Lower leg skin (tissue), 4 donors: ENCODE data around the gene KCTD5. TPM values are rescaled to one million over a fixed set of nuclear protein-coding genes. Genes with fewer than 3 reads are reported as not detected.

Experiments
- DNase-seq, 2 donors: peaks; one replicate each; pipeline ENCODE4 v3.0.0-alpha.2; 2019; ENCODE audit warnings: low spot score in 2 of 2
- H3K4me3 ChIP-seq: fragments of 200-600 bp; sonication (generic); 2 replicates; pipeline ENCODE4 v1.5.1; 2017; ENCODE audit warnings: mild to moderate bottlenecking, low read depth; ENCODE audit not compliant: poor library complexity, severe bottlenecking
- CTCF ChIP-seq, 3 donors: fragments of 450-650 bp; IDR thresholded peaks; one replicate each; pipeline ENCODE4 v1.5.1; 2016; ENCODE audit warnings: antibody characterized with exemption in 3 of 3, mild to moderate bottlenecking in 3 of 3, moderate library complexity in 2 of 3
- POLR2A ChIP-seq, 2 donors: fragments of 450-650 bp; IDR thresholded peaks; one replicate each; pipeline ENCODE4 v1.6.1; 2016 to 2017; ENCODE audit warnings: antibody characterized with exemption in 2 of 2, mild to moderate bottlenecking in 1 of 2, moderate library complexity in 1 of 2
- WGBS, 2 donors: methylation state at CpG; one replicate each; pipeline ENCODE4 v1.1.5; 2018; 5-methylcytosine and 5-hydroxymethylcytosine counted together
- intact Hi-C: fragments of 100-400 bp; cut with DNase I; formaldehyde crosslinking; loops from one replicate; pipeline ENCODE4 v1.15.0; 2023; ENCODE audit warnings: low total_unique reads
- total RNA-seq, 4 donors: library from RNA; depleted of rRNA; stranded (reverse); fragments of >200 nt; gene quantifications; one replicate each; pipeline ENCODE4 v1.1.0, GENCODE V29; 2016

The KCTD5 gene
- total RNA-seq, 4 donors from 2014 or later, result 34.9 to 61.9 (median 51.1) TPM

DNA sequence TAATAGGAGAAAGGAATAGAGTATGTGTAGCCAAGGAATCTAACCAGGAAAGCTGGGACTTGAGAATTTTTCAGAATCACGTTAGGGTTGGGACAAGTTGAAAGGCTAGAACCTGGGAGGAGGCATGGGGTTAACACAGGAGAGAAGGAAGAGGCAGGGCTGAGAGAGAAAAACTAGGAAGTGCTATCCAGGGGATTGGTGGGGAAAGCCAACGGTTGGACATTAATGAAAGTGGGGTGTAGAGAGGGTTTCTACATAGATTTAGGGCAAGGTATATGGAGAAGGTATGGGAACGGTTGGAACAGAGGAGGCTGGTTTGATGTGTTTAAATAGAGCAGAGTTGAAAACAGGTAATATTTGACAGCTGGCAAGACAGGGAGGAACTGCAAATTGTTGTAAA, 72.8 kb downstream of the KCTD5 start:
- TF ChIP-seq POLR2A (IDR thresholded peaks at IDR 0.05), result no peak
- no peak for TF ChIP-seq CTCF (IDR thresholded peaks at IDR 0.05)
- intact Hi-C loops, result no loop called here
- no peak overlapping the region for H3K4me3 ChIP-seq
- 17 to 27% methylated on average over 3 of the region's 3 CpGs for WGBS, 2 donors
- DNase-seq, result no peak

- intact Hi-C loops, result no loop called here
- TF ChIP-seq POLR2A (IDR thresholded peaks at IDR 0.05), result no peak
- no peak for TF ChIP-seq CTCF (IDR thresholded peaks at IDR 0.05)
- DNase-seq, result no peak
- WGBS, 2 donors, result 84 to 89% methylated on average over 30 of the region's 30 CpGs
- H3K4me3 ChIP-seq, result no peak overlapping the region
Measured at GRCh38 chr16:2756288-2757015, 74.1 kb downstream of the KCTD5 start.

DNA sequence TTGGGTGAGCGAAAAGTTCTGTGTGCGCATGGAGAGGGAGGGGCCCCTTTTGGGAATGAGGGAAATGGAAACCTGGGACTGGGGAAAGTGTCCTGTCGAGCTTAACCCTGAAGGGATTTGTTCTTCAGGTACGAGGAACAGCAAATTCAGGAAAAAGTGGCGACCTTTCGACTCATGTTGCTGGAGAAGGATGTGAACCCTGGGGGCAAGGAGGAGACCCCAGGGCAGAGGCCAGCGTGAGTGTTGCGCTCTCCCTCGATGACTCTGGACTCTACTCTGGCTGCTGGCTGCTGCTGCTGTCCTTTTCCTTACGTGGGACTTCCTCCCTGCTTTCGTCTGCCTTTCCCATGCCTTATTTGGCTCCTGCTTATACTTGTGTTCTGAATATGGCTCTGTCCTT, 75.0 kb downstream of the KCTD5 start:
- intact Hi-C loops, result no loop called here
- H3K4me3 ChIP-seq, result no peak overlapping the region
- 67 to 75% methylated on average over 11 of the region's 11 CpGs for WGBS, 2 donors
- TF ChIP-seq CTCF (IDR thresholded peaks at IDR 0.05) (no peak), POLR2A (IDR thresholded peaks at IDR 0.05) (no peak)
- no peak for DNase-seq

Other genes with a start within 250 kb of the KCTD5 start
- 1 to 10 TPM in 3 of 4 donors, under 1 TPM in 1; 0.64 to 1.9 (median 1.8) TPM for gene TEDC2, start 222.4 kb upstream of the KCTD5 start, total RNA-seq
- under 1 TPM in 2 of 4 donors, not detected in 2; 0.45 to 0.95 TPM for gene NTN3, start 211.2 kb upstream of the KCTD5 start, total RNA-seq
- 10 to 100 TPM; 12.1 to 19.1 (median 15.3) TPM for gene TBC1D24, start 207.4 kb upstream of the KCTD5 start, total RNA-seq
- 100 to 1,000 TPM in 3 of 4 donors, 10 to 100 TPM in 1; 63.1 to 218 (median 126) TPM for gene ATP6V0C, start 168.6 kb upstream of the KCTD5 start, total RNA-seq
- 10 to 100 TPM; 32.9 to 50.3 (median 42.2) TPM for gene AMDHD2, start 162.2 kb upstream of the KCTD5 start, total RNA-seq
- 1 to 10 TPM in 2 of 4 donors, under 1 TPM in 2; 0.17 to 5.9 (median 0.83) TPM for gene CEMP1, start 151.1 kb upstream of the KCTD5 start, total RNA-seq
- gene PDPK1, start 144.5 kb upstream of the KCTD5 start, total RNA-seq, result 10 to 100 TPM; 35.3 to 40.4 (median 39.0) TPM
- gene PRSS27, start 37.7 kb downstream of the KCTD5 start, total RNA-seq, result 1 to 10 TPM; 1.3 to 5.0 (median 2.0) TPM
- 100 to 1,000 TPM; 257 to 830 (median 272) TPM for gene SRRM2, start 70.1 kb downstream of the KCTD5 start, total RNA-seq
- 1,000 to 10,000 TPM in 1 of 4 donors, 100 to 1,000 TPM in 3; 244 to 2,128 (median 328) TPM for gene ELOB, start 94.8 kb downstream of the KCTD5 start, total RNA-seq
- not detected for gene PRSS33, start 105.0 kb downstream of the KCTD5 start, total RNA-seq
- not detected for gene PRSS41, start 115.9 kb downstream of the KCTD5 start, total RNA-seq
- under 1 TPM in 1 of 4 donors, not detected in 3; 0.63 TPM for gene PRSS21, start 134.7 kb downstream of the KCTD5 start, total RNA-seq
- gene ZG16B, start 147.8 kb downstream of the KCTD5 start, total RNA-seq, result 10 to 100 TPM in 3 of 4 donors, 1 to 10 TPM in 1; 5.6 to 67.9 (median 19.4) TPM
- 1 to 10 TPM; 2.3 to 6.7 (median 4.6) TPM for gene PRSS22, start 175.6 kb downstream of the KCTD5 start, total RNA-seq
- 10 to 100 TPM; 36.4 to 44.6 (median 40.3) TPM for gene FLYWCH2, start 200.7 kb downstream of the KCTD5 start, total RNA-seq
- gene FLYWCH1, start 229.4 kb downstream of the KCTD5 start, total RNA-seq, result 10 to 100 TPM; 36.9 to 61.4 (median 46.0) TPM